ENCODE measurements around the gene CADPS2. TPM values are rescaled to one million over a fixed set of nuclear protein-coding genes. Genes with fewer than 3 reads are reported as not detected.

CADPS2 gene
- total and polyA plus RNA-seq, 8 donors: 7.0 to 57.8 (median 29.7) TPM

- Histone ChIP-seq H3K9me3 (no peaks in the 10 kb centered on the region), H3K36me3 (no peaks in the 10 kb centered on the region), H3K4me1 (no peaks in the 10 kb centered on the region), H3K27me3 (no peaks in the 10 kb centered on the region), H3K4me3 (no peak overlapping the region), H3K27ac (no peak overlapping the region)
- 76 to 89% (median 86%) methylated on average over 2 of the region's 2 CpGs for WGBS, 5 donors
- DNase-seq: no peak
- intact Hi-C loops (cut with DNase I; ENCODE audit: low total_unique reads): no loop called here
- TF ChIP-seq, protein P1, sequence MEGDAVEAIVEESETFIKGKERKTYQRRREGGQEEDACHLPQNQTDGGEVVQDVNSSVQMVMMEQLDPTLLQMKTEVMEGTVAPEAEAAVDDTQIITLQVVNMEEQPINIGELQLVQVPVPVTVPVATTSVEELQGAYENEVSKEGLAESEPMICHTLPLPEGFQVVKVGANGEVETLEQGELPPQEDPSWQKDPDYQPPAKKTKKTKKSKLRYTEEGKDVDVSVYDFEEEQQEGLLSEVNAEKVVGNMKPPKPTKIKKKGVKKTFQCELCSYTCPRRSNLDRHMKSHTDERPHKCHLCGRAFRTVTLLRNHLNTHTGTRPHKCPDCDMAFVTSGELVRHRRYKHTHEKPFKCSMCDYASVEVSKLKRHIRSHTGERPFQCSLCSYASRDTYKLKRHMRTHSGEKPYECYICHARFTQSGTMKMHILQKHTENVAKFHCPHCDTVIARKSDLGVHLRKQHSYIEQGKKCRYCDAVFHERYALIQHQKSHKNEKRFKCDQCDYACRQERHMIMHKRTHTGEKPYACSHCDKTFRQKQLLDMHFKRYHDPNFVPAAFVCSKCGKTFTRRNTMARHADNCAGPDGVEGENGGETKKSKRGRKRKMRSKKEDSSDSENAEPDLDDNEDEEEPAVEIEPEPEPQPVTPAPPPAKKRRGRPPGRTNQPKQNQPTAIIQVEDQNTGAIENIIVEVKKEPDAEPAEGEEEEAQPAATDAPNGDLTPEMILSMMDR (IDR thresholded peaks at IDR 0.05): no peak
- TF ChIP-seq EP300 (IDR thresholded peaks at IDR 0.05) (no peak), POLR2A (IDR thresholded peaks at IDR 0.05) (no peak), POLR2AphosphoS5 (IDR thresholded peaks at IDR 0.05) (no peak)
Observed at GRCh38 chr7:122746948-122747347, 139.3 kb downstream of the CADPS2 start.

- H3K27me3 ChIP-seq: no peaks in the 10 kb centered on the region
Observed at GRCh38 chr7:122743211-122743610, 143.0 kb downstream of the CADPS2 start.

DNA sequence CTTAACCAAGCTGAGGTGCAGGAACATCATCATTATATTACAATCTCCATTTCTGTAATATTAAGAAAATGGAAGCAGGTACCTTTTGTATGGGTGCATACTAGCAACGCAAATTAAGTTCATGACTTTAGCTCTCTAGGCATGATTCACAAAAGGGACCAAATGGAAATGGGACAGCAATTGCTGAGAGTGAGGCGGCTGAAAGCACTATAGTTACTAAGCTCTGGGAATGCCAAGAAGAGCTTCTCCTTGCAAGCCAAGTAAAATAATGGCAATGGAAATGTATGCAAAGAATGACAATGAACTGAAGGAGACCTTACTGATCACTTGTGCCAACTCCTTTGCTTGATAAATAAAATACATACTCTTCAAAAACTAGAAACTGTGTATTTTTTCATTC is 147.3 kb downstream of the CADPS2 start:
- Histone ChIP-seq H3K36me3 (no peaks in the 10 kb centered on the region), H3K27ac (no peak overlapping the region), H3K27me3 (no peaks in the 10 kb centered on the region), H3K9me3 (no peaks in the 10 kb centered on the region), H3K4me1 (no peaks in the 10 kb centered on the region), H3K4me3 (no peak overlapping the region)
- TF ChIP-seq POLR2AphosphoS5 (IDR thresholded peaks at IDR 0.05): no peak
- TF ChIP-seq, protein P1 (IDR thresholded peaks at IDR 0.05): no peak
- TF ChIP-seq POLR2A (IDR thresholded peaks at IDR 0.05): no peak
- TF ChIP-seq EP300 (IDR thresholded peaks at IDR 0.05): no peak
- intact Hi-C loops (cut with DNase I; ENCODE audit: low total_unique reads): no loop called here
- DNase-seq: no peak
- WGBS, 5 donors: 76 to 91% (median 82%) methylated on average over 2 of the region's 2 CpGs

More at GRCh38 chr7:122743211-122743610, 143.0 kb downstream of the CADPS2 start:
- Histone ChIP-seq H3K9me3 (no peaks in the 10 kb centered on the region), H3K4me3 (no peak overlapping the region), H3K36me3 (no peaks in the 10 kb centered on the region), H3K4me1 (no peaks in the 10 kb centered on the region), H3K27ac (no peak overlapping the region)
- intact Hi-C loops (cut with DNase I; ENCODE audit: low total_unique reads): no loop called here
- DNase-seq: no peak
- no peak for TF ChIP-seq POLR2AphosphoS5 (IDR thresholded peaks at IDR 0.05)

DNA sequence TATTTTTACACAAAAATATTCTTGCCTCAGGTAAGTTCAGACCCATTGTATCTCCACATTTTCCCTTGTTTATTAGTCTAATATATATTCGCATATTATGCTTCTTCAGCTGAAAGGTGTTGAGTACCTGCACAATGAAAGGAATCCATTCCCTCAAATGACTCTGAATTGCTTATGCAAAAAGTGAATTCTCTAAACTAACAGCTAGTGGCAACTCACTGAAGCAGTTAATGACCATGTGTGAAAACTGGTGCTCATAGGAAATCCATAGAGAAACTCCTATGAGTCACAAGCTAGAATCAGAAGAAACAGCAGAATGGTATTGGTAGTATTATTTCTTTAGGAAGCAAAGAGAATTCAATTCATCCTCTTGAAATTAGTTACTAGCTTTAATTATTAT is 150.1 kb downstream of the CADPS2 start:
- TF ChIP-seq POLR2A (IDR thresholded peaks at IDR 0.05) (no peak), EP300 (IDR thresholded peaks at IDR 0.05) (no peak), POLR2AphosphoS5 (IDR thresholded peaks at IDR 0.05) (no peak)
- TF ChIP-seq, protein P1 (IDR thresholded peaks at IDR 0.05): no peak
- Histone ChIP-seq H3K4me1 (no peaks in the 10 kb centered on the region), H3K27me3 (no peaks in the 10 kb centered on the region), H3K36me3 (no peaks in the 10 kb centered on the region), H3K27ac (no peak overlapping the region), H3K4me3 (no peak overlapping the region), H3K9me3 (no peaks in the 10 kb centered on the region)
- WGBS, 5 donors: 90 to 100% (median 96%) methylated on average over 1 of the region's 1 CpG
- no peak for DNase-seq
- intact Hi-C loops (cut with DNase I; ENCODE audit: low total_unique reads): no loop called here

DNA sequence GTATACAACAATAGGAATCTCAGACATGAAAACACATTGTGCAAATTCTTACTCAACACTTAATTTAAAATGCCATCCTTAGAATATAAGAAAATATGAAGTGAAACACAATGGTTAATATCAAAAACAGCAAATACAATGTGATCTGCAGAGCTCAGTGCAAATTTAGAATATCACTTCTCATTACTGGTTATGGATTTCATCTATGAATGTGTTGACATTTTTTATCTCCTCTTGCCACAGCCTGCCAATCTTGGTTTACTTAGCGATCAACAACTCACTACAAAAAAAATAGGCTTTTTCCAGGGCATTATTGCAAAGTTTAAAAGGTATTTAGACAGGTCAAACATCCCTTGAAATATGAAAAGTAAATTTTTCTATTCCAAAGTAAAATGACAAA is 158.5 kb downstream of the CADPS2 start:
- intact Hi-C loops (cut with DNase I; ENCODE audit: low total_unique reads): no loop called here
- no peaks in the 10 kb centered on the region for H3K27me3 ChIP-seq
- H3K27ac ChIP-seq: no peak overlapping the region
- peaks cover 0 to 20% (median 7%) of the 10 kb centered on the region in 4 donors for H3K4me1 ChIP-seq
- no peak for DNase-seq
- no peak for TF ChIP-seq POLR2AphosphoS5 (IDR thresholded peaks at IDR 0.05)
- no peak for TF ChIP-seq POLR2A (IDR thresholded peaks at IDR 0.05)
- TF ChIP-seq, protein P1 (IDR thresholded peaks at IDR 0.05): no peak
- no peak for TF ChIP-seq EP300 (IDR thresholded peaks at IDR 0.05)
- no peaks in the 10 kb centered on the region for H3K9me3 ChIP-seq
- 28 to 66% (median 60%) methylated on average over 1 of the region's 1 CpG for WGBS, 5 donors
- H3K36me3 ChIP-seq: no peaks in the 10 kb centered on the region
- H3K4me3 ChIP-seq: no peak overlapping the region
